SU-DHL-6 (cell line): ENCODE measurements around the gene MMP24OS.

Source experiments
- CTCF ChIP-seq: fragments of 200-600 bp; sonication (generic); IDR thresholded peaks from one replicate; pipeline ENCODE4 v1.5.1; 2017; ENCODE audit warnings: antibody characterized with exemption, mild to moderate bottlenecking, low read length, moderate library complexity; ENCODE audit not compliant: insufficient read depth, poor library complexity, severe bottlenecking
- EZH2phosphoT487 ChIP-seq: fragments of 200-600 bp; sonication (generic), shearing (Covaris generic); conservative IDR thresholded peaks from 2 replicates; pipeline ENCODE4 v1.6.1; 2018; ENCODE audit warnings: mild to moderate bottlenecking, antibody characterized with exemption, low read length, moderate library complexity, mixed read lengths

GRCh38 chr20:35270021-35270902, 7.7 kb downstream of the MMP24OS start:
- TF ChIP-seq CTCF (no peak), EZH2phosphoT487 (no peak)
